ENCODE measurements around the gene CCSER1.
A peak's percentile ranks its signal among the peaks of the same experiment; 100 is the strongest.

CCSER1 gene

DNA sequence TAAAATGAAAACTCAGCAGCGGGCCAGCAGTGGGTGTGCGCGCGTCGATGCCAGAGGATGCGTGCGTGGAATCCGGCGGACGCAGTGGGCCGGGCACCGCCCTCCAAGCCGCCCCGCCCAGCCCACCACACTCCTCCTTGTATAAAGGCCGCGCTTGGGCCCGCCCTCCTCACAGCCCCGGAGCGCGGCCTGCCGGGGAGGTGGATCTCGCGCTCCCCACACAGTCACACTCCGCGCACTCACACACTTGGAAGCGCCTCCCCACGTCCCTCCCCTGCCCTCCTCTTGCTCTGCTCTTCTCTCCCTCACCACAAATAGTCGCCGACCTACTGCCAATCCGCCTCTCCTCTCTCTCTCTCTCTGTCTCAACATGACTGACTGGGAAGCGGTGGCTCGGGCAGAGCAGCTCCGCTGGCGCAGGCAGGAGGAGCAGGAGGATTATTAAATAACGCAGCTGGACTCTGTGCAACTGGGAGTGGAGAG is at the start of gene CCSER1:
Gene CCSER1, plus strand, starts transcription at position 172 of the 483 bp plus-strand sequence.
- peak; percentile 89 for DNase-seq

DNA sequence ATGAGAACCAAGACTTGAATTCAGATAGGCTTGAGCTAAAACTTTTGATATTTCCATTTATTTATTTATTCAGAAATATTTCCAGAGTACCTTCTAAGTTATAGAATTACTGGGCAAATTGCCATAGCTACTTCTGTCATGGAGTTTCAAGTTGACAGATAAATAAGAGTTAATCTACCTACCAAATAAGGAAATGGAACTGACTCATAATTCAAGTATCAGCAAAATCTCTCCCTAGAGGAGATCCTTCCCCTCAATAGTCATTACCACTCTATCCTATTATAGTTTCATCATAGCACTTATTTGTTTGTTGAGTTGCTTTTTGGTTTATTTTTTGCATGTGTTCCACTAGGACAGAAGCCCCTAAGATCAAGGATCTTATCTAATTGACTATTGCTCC is 48.8 kb upstream of the CCSER1 start:
- DNase-seq, result no peak

- no peak for DNase-seq
Observed at GRCh38 chr4:90080116-90080515, 47.1 kb upstream of the CCSER1 start.

DNA sequence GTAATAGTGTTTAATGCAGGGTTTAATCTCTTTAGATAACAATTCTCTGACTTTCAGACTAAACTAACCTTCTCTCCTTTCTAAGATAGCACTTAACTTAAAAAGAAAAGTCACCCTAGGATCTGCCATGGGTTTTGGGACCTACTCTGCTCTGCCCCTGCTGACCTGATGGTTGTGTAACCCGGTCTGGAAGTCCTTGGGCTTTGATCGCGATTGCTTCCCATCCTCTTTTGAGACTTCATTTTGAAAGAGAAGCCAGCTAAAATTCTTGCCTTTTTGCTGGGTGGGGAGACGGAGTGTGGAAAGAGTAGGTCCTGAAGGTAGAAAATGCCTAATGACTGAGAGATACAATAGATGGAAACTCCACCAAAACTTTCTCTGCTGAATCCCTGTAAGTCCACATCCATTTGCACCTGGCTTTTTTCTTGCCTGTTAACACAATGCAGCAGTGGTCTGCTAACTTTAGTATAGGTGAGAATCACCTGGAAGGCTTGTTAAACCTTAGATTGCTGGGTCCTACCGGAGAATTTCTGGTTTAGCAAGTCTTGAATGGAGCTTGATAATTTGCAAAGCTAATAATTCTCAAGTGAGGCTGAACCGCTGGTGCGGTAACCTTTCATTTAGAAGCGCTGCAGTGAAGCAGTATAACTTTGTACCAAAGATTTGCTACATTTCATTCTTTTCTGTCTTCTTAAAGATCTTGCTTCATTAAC is 45.6 kb upstream of the CCSER1 start:
- no peak for DNase-seq

GRCh38 chr4:90082449-90082848 is 44.7 kb upstream of the CCSER1 start:
- no peak for DNase-seq

DNA sequence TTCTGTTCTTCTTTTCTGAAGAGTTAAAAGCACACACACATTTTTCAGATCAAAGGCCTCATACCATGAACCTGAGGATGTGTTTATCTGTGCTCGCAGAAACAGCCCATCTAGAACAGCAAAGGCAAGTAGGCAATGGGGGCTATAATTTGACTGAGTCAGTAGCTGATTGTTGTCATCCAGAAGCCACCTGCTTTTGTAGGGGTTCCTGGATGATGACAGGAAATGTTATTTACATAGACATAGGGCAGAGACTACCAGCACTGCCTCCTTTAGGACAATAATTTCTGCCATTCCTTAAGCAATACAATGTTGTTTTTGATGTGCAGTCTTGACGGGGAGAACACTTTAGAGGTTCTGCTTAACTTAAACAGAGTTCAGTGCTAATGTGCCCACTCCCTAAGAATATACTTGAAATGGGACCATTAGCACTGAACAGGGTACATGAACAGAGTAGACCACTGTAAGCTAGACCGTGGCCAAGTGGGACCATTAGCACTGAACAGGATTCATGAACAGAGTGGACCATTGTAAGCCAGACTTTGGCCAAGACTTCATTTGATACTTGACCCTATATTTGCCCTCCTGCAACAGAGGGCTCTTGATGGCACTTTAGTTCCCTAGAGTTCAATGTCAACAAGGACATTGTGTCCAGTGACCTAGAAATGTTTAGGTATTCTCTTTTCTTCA is 42.8 kb upstream of the CCSER1 start:
- DNase-seq, result no peak

DNA sequence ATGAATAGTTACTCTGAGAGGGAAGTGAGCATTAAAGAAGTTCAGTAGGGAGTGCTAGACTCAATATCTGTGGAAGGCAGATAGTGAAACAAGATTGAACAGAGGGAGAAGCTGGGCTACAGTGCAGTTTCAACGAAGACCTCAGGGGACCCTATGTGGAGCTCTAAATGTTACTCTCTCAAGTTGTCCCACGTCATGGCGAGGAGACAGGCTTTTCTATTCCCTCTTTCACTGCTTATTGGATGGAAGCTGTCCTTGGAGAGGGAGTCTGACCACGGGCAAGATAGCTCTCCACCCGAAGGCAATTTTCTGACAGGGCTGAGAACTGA is 42.3 kb upstream of the CCSER1 start:
- no peak for DNase-seq

DNA sequence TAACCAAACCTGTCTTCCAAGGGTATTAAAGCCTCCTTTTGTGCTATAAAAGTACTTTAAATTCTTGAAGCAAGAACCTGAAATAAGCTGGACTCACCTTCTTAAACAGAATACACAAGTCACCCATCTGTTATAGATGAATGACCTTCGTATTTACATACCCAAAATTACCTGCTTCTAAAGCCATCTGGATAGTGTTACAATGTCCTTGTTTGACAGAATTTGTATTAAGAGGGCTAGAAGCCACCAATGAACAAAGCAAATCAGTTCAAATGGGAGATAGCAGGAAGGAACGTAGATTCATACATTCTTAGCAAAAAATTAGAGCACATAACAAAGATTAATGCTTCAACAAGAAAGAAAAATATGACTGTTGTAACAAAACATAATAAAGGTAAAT is 33.7 kb upstream of the CCSER1 start:
- no peak for DNase-seq

DNA sequence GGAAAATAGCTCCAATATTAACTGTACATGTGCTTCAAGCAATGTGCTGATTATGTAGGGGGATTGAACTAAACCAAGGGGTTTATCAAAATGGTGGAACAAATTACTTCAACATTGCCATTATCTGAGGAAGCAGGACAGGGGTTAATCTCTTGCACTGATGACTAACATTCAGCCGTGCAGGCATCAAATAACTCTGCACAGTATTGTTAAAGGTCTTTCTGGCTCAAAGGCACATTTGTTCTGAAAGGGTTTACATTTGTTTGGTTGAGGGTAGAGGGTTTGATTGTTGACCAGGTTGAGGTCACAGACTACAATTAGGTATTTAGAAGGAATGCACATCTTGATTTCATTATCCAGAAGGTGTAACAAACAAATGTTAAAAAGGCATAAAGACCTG is 32.2 kb upstream of the CCSER1 start:
- no peak for DNase-seq

DNA sequence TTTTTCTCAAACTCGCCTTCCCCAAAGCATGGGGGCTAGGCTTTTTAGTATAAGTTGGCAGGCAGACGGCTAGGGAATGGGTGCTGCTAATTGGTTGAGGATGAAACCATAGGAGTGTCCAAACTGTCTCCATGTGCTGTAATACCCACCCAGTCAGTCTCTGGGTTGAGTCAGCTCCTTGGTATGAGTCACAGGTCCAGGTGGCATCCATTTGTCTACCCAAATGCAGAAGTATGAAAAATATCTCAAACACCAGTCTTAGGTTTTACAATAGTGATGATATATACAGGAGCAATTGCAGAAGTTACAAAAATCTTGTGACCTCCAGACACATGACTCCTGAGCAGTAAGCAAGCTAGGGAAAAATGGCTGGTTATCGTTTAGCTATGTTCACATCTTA is 27.4 kb upstream of the CCSER1 start:
- no peak for DNase-seq

DNA sequence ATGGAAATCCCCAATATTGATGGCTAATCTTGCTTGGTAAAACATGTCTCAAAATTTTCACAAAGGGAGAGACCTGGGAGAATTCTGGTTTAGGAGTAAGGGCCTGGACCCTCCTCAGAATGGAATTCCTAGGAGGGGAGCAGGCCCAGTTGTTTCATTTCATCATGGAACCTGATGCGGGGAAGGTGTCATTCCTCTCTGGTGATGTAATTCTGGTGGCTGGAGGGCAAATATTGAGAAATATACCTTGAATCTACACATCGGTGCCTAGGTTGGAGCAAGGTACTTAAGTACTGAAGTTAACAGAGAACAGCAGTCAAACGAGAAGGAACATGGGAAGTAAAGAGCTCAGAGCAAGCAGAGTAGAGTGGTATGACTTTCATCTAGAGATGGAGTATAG is 23.2 kb upstream of the CCSER1 start:
- DNase-seq, result no peak

- no peak for DNase-seq
Observed at GRCh38 chr4:90105274-90105673, 21.9 kb upstream of the CCSER1 start.

- no peak for DNase-seq
Observed at GRCh38 chr4:90112715-90113114, 14.5 kb upstream of the CCSER1 start.

DNA sequence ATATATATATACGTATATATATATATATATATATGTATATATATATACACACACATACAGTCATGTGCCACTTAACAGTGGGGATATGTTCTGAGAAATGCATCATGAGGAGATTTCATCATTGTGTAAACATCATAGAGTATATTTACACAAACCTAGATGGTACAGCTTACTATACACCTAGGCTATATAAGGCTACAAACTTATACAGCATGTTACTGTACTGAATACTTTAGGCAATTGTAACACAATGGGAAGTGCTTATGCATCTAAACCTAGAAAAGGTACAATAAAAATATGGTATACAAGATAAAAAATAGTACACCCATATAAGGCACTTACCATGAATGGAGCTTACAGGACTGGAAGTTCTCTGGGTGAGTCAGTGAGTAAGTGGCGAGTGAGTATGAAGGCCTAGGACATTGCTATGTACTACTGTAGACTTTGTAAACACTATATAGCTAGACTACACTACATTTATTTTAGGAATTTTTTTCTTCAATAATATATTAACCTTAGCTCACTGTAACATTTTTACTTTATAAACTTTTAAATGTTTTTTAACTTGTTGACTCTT is 13.2 kb upstream of the CCSER1 start:
- no peak for DNase-seq

GRCh38 chr4:90118527-90119195 is 8.5 kb upstream of the CCSER1 start:
- no peak for DNase-seq

- no peak for DNase-seq
Observed at GRCh38 chr4:90120037-90120436, 7.2 kb upstream of the CCSER1 start.

DNA sequence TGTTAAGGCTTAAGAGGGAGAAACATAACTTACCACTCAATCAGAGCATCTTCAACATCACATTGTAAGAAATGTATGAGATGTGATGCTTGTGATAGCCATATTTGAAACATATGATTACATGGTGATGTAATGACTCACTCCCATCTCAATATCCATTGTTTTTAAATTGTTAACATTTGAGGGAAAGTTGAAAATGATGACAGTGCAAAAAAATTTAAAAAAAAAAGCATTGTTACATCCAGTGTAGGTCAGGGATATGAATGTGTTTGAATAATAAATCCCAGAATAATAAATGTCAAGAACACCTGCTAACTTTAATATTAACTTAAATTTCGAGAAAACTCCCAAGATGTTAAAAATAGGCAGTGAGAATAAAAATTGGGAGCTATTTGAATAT is 6.4 kb upstream of the CCSER1 start:
- DNase-seq, result no peak

GRCh38 chr4:90121676-90122354 is 5.4 kb upstream of the CCSER1 start:
- DNase-seq, result peak; percentile 53

GRCh38 chr4:90122355-90122748 is 4.8 kb upstream of the CCSER1 start:
- DNase-seq, result peak; percentile 13

- DNase-seq, result peak; percentile 53
Observed at GRCh38 chr4:90124276-90124675, 2.9 kb upstream of the CCSER1 start.

- no peak for DNase-seq
Observed at GRCh38 chr4:90126805-90127204, 389 bp upstream of the CCSER1 start.

DNA sequence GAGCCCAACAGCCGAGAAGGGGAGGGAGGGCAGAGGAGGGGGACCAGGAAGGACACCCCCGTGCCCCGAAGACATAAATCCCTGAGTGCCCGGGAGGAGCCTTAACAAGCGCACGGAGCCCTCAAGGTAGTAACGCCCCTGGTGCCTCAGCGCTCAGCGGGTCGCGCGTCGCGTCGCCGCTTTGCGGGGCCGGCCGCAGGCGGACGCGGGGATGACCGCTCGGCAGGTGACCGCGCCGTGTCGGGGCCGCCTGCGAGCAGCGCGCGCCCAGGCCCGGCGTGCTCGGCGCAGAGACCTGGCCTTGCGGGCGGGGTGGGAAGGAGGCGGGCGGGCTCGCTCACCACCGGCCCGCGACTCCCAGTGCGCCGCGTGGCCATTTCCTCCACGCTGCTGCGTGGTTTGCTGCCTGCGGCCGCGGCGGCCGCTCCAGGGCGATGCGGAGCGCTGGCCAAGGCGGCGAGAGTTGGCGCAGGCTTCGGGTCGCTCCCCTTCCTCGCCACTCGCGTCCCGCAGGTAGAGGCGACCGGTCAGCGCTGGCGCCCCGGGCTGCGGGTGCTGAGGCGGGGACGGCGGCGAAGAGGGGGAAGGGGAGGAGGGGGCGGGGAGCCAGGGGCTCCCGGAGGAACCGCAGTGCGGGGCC is 632 bp downstream of the CCSER1 start:
- no peak for DNase-seq
